ENCODE data around the gene RPL29.

The RPL29 gene

GRCh38 chr3:51945926-51946705, 49.6 kb downstream of the RPL29 start:
- DNase-seq (ENCODE audit: low spot score) = no peak

DNA sequence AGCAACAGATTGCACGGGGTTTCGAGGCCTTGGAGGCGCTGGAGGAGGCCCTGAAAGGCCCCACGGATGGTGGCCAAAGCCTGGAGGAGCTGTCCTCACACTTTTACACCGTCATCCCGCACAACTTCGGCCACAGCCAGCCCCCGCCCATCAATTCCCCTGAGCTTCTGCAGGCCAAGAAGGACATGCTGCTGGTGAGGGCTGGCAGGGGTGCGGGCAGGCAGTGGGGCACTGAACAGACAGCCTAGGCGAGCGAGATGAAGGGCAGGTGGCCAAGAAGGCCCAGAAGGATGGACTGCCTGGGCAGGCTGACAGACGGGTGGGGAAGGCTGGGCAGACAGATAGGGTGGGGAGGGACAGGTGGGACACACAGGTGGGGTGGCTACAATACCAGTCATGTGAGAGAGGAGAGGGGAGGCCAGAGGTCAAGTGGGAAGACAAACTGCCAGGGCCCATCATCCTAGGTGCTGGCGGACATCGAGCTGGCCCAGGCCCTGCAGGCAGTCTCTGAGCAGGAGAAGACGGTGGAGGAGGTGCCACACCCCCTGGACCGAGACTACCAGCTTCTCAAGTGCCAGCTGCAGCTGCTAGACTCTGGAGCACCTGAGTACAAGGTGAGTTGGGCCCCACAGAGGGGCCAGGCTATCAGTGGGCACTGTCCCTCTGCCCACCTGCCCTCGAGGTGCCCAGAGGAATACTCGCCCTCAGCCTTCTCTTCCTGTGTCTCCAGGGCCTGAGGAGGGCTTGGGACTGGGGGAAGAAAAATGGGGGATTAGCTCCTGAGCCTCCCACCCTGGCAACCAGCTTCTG, 50.5 kb downstream of the RPL29 start:
- DNase-seq (ENCODE audit: low spot score) = no peak

- no peak for DNase-seq (ENCODE audit: low spot score)
Observed at GRCh38 chr3:51944451-51945021, 51.2 kb downstream of the RPL29 start.

All from SW480 (cell line).